A549 (cell line): ENCODE results near the gene ATG10.

Experiments
- POLR2AphosphoS2 ChIP-seq: conservative IDR thresholded peaks from 2 replicates; pipeline ENCODE4 v1.6.1; 2012; ENCODE audit warnings: low read length, improper control_type of control experiment, inconsistent platforms
- TF ChIP-seq, protein P1 (sequence below): fragments of >200 bp; sonication (Bioruptor Twin); formaldehyde crosslinking; IDR thresholded peaks from 3 replicates; pipeline ENCODE4 v1.5.1; 2016
- TF ChIP-seq, protein P2 (sequence below): IDR thresholded peaks from 2 replicates; pipeline ENCODE4 v1.6.1; 2012; ENCODE audit warnings: low read depth, borderline replicate concordance

DNA sequence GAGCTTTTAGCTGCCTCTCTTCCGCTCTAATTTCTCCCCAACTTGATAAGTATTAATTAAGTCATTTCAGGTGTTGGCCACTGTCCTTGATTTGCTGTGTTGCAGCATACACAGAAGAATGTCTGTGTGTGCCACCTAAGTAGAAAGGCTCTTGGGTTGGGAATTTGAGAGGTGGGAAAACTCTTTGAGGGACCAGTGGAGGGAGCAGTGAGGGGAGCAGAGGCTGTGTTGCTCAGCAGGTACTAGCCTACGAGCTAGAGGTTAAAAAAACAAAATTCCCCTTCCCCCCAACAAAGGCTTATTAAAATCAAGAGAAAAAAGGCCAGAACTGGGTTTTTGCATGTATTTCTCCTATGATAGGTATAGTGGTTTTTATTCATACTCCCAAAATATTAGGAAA is 285.4 kb downstream of the ATG10 start:
- TF ChIP-seq POLR2AphosphoS2, result no peak
- TF ChIP-seq, protein P1, sequence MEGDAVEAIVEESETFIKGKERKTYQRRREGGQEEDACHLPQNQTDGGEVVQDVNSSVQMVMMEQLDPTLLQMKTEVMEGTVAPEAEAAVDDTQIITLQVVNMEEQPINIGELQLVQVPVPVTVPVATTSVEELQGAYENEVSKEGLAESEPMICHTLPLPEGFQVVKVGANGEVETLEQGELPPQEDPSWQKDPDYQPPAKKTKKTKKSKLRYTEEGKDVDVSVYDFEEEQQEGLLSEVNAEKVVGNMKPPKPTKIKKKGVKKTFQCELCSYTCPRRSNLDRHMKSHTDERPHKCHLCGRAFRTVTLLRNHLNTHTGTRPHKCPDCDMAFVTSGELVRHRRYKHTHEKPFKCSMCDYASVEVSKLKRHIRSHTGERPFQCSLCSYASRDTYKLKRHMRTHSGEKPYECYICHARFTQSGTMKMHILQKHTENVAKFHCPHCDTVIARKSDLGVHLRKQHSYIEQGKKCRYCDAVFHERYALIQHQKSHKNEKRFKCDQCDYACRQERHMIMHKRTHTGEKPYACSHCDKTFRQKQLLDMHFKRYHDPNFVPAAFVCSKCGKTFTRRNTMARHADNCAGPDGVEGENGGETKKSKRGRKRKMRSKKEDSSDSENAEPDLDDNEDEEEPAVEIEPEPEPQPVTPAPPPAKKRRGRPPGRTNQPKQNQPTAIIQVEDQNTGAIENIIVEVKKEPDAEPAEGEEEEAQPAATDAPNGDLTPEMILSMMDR, result no peak
- TF ChIP-seq, protein P2, sequence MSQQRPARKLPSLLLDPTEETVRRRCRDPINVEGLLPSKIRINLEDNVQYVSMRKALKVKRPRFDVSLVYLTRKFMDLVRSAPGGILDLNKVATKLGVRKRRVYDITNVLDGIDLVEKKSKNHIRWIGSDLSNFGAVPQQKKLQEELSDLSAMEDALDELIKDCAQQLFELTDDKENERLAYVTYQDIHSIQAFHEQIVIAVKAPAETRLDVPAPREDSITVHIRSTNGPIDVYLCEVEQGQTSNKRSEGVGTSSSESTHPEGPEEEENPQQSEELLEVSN, result no peak
